OCI-LY1 (cell line): Measurements from ENCODE around the gene P2RY13.

Experiments used
- H2AFZ ChIP-seq: fragments of 200-600 bp; sonication (generic), shearing (Covaris generic); 2 replicates; pipeline ENCODE4 v1.6.0; 2014; ENCODE audit warnings: antibody characterized with exemption, mild to moderate bottlenecking, low read length
- H3F3A ChIP-seq: fragments of 200-600 bp; sonication (generic), shearing (Covaris generic); 2 replicates; pipeline ENCODE4 v1.6.0; 2014; ENCODE audit warnings: mild to moderate bottlenecking, antibody characterized with exemption, low read length, moderate library complexity; ENCODE audit not compliant: insufficient read depth
- H3K27ac ChIP-seq: fragments of 200-600 bp; sonication (generic); 2 replicates; pipeline ENCODE4 v1.5.1; 2014; ENCODE audit warnings: low read length, mixed run types, mild to moderate bottlenecking, low read depth; ENCODE audit not compliant: poor library complexity, severe bottlenecking
- H3K27me3 ChIP-seq: fragments of 200-600 bp; sonication (generic); 2 replicates; pipeline ENCODE4 v1.6.0; 2014; ENCODE audit warnings: antibody characterized with exemption, mild to moderate bottlenecking, low read length, moderate library complexity; ENCODE audit not compliant: insufficient read depth
- H3K36me3 ChIP-seq: fragments of 200-600 bp; sonication (generic); 2 replicates; pipeline ENCODE4 v1.6.1; 2014; ENCODE audit warnings: mild to moderate bottlenecking, antibody characterized with exemption, low read length, moderate library complexity, mixed read lengths; ENCODE audit not compliant: insufficient read depth
- H3K4me1 ChIP-seq: fragments of 200-600 bp; sonication (generic); 2 replicates; pipeline ENCODE4 v1.5.1; 2014; ENCODE audit warnings: mild to moderate bottlenecking, low read length, moderate library complexity; ENCODE audit not compliant: insufficient read depth, severe bottlenecking
- H3K4me2 ChIP-seq: fragments of 200-600 bp; sonication (generic), shearing (Covaris generic); 2 replicates; pipeline ENCODE4 v1.6.1; 2014; ENCODE audit warnings: low read length
- H3K4me3 ChIP-seq: fragments of 200-600 bp; sonication (generic); 2 replicates; pipeline ENCODE4 v1.5.1; 2014; ENCODE audit warnings: low read length, low read depth, mild to moderate bottlenecking, mixed read lengths; ENCODE audit not compliant: poor library complexity, severe bottlenecking
- H3K79me2 ChIP-seq: fragments of 200-600 bp; shearing (Covaris generic); 2 replicates; pipeline ENCODE4 v1.6.1; 2016; ENCODE audit warnings: mixed run types, low read length, mixed read lengths; ENCODE audit not compliant: insufficient read depth
- H3K9ac ChIP-seq: fragments of 200-600 bp; sonication (generic), shearing (Covaris generic); 2 replicates; pipeline ENCODE4 v1.6.1; 2014; ENCODE audit warnings: mild to moderate bottlenecking, low read length, mixed read lengths
- H3K9me2 ChIP-seq: fragments of 200-600 bp; sonication (generic), shearing (Covaris generic); 2 replicates; pipeline ENCODE4 v1.6.1; 2014; ENCODE audit warnings: low read depth, mild to moderate bottlenecking, low read length, mixed read lengths
- H3K9me3 ChIP-seq: fragments of 200-600 bp; shearing (Covaris generic); 2 replicates; pipeline ENCODE4 v1.6.1; 2014; ENCODE audit warnings: low read length, mixed read lengths
- H4K20me1 ChIP-seq: fragments of 200-600 bp; sonication (generic), shearing (Covaris generic); 2 replicates; pipeline ENCODE4 v1.6.0; 2016; ENCODE audit warnings: mild to moderate bottlenecking, low read length; ENCODE audit not compliant: insufficient read depth
- EZH2 ChIP-seq: fragments of 200-600 bp; sonication (generic), shearing (Covaris generic); IDR thresholded peaks from 2 replicates; pipeline ENCODE4 v1.8.0; 2017; ENCODE audit warnings: borderline replicate concordance, mixed run types, mild to moderate bottlenecking, antibody characterized with exemption, low read length, moderate library complexity, mixed read lengths
- TF ChIP-seq, protein P1 (sequence below): fragments of 200-600 bp; sonication (generic), shearing (Covaris generic); IDR thresholded peaks from 2 replicates; pipeline ENCODE4 v1.5.1; 2017; ENCODE audit warnings: mild to moderate bottlenecking, antibody characterized with exemption, low read length, moderate library complexity, mixed read lengths

Gene P2RY13

GRCh38 chr3:151327571-151328198 lies 1.7 kb downstream of the P2RY13 start:
- H4K20me1 ChIP-seq, result no peaks in the 10 kb centered on the region
- TF ChIP-seq, protein P1, sequence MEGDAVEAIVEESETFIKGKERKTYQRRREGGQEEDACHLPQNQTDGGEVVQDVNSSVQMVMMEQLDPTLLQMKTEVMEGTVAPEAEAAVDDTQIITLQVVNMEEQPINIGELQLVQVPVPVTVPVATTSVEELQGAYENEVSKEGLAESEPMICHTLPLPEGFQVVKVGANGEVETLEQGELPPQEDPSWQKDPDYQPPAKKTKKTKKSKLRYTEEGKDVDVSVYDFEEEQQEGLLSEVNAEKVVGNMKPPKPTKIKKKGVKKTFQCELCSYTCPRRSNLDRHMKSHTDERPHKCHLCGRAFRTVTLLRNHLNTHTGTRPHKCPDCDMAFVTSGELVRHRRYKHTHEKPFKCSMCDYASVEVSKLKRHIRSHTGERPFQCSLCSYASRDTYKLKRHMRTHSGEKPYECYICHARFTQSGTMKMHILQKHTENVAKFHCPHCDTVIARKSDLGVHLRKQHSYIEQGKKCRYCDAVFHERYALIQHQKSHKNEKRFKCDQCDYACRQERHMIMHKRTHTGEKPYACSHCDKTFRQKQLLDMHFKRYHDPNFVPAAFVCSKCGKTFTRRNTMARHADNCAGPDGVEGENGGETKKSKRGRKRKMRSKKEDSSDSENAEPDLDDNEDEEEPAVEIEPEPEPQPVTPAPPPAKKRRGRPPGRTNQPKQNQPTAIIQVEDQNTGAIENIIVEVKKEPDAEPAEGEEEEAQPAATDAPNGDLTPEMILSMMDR, result peak; percentile 74
- TF ChIP-seq EZH2, result no peak
- no peak overlapping the region for H3K9ac ChIP-seq
- H3K27ac ChIP-seq, result no peak overlapping the region
- no peaks in the 10 kb centered on the region for H3K79me2 ChIP-seq
- peaks cover 8% of the 10 kb centered on the region for H3K4me1 ChIP-seq
- H3F3A ChIP-seq, result no peaks in the 10 kb centered on the region
- no peaks in the 10 kb centered on the region for H3K9me3 ChIP-seq
- no peaks in the 10 kb centered on the region for H3K27me3 ChIP-seq
- no peaks in the 10 kb centered on the region for H3K36me3 ChIP-seq
- no peak overlapping the region for H3K4me3 ChIP-seq
- H2AFZ ChIP-seq, result no peak overlapping the region
- no peaks in the 10 kb centered on the region for H3K9me2 ChIP-seq
- H3K4me2 ChIP-seq, result no peak overlapping the region

DNA sequence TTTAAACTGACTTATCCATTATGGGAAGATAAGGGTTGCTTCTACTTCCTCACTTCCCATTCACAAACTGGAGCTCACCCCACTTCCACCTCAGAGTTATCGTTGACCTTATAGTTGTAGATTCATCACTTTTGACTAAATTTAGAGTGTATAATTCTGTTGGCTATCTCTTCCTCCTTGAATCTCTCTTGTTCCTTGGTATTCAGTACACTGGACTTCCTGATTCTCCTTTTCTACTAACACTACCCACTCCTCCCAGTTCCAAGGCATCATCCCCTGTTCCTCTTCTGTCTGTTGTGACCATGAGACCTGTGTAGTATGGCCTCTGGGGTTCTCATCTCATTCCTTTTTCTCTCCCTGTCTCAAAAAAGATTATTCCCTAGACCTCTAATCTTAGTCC lies 6.8 kb downstream of the P2RY13 start:
- Histone ChIP-seq H3K36me3 (no peaks in the 10 kb centered on the region), H3K9me2 (no peaks in the 10 kb centered on the region), H2AFZ (no peak overlapping the region), H3K9ac (no peak overlapping the region), H3K4me1 (no peaks in the 10 kb centered on the region), H3K27ac (no peak overlapping the region), H3F3A (no peaks in the 10 kb centered on the region), H4K20me1 (no peaks in the 10 kb centered on the region), H3K4me2 (no peak overlapping the region), H3K79me2 (no peaks in the 10 kb centered on the region), H3K27me3 (no peaks in the 10 kb centered on the region), H3K4me3 (no peak overlapping the region), H3K9me3 (no peaks in the 10 kb centered on the region)
- TF ChIP-seq, protein P1, result no peak
- TF ChIP-seq EZH2, result no peak

DNA sequence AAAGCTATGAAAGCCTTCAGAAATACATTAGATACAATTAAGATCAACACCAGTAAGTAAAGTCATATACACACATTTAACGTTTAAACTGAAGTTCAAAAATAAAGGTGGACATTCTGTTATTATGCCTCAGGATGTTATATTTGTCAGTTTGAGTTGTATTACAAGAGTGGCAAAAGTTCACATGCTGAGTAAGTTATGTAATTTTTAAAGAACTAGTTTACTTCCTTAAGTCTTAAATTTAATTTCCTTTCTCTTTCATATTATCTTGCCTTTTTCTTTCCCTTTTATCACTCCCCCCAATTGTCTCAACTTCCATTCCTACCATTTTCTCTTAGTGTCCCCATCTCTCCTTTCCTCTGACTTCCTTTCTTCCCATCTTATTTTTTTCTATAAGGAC lies 7.8 kb downstream of the P2RY13 start:
- Histone ChIP-seq H3K9me3 (no peaks in the 10 kb centered on the region), H3K79me2 (no peaks in the 10 kb centered on the region)

More for the DNA sequence above, 7.8 kb downstream of the P2RY13 start:
- H3K27ac ChIP-seq, result no peak overlapping the region
- H2AFZ ChIP-seq, result no peak overlapping the region
- no peaks in the 10 kb centered on the region for H3K4me1 ChIP-seq
- H3F3A ChIP-seq, result no peaks in the 10 kb centered on the region
- H3K36me3 ChIP-seq, result no peaks in the 10 kb centered on the region
- H3K27me3 ChIP-seq, result no peaks in the 10 kb centered on the region
- no peak for TF ChIP-seq EZH2
- TF ChIP-seq, protein P1, result no peak
- no peak overlapping the region for H3K4me3 ChIP-seq
- H4K20me1 ChIP-seq, result no peaks in the 10 kb centered on the region
- H3K9ac ChIP-seq, result no peak overlapping the region
- H3K4me2 ChIP-seq, result no peak overlapping the region
- H3K9me2 ChIP-seq, result no peaks in the 10 kb centered on the region
